ENCODE measurements around the gene GALNT3.

GALNT3 gene

GRCh38 chr2:165795011-165795410 lies 964 bp upstream of the GALNT3 start:
- DNase-seq = no peak

GRCh38 chr2:165794536-165794928 lies 485 bp upstream of the GALNT3 start:
- peak; percentile 25 for DNase-seq

- no peak for DNase-seq
Measured at GRCh38 chr2:165793161-165793778, 777 bp downstream of the GALNT3 start.

- DNase-seq = no peak
Measured at GRCh38 chr2:165792104-165792454, 2.0 kb downstream of the GALNT3 start.

- no peak for DNase-seq
Measured at GRCh38 chr2:165791421-165792103, 2.5 kb downstream of the GALNT3 start.

GRCh38 chr2:165790466-165790865 lies 3.6 kb downstream of the GALNT3 start:
- DNase-seq = no peak

- no peak for DNase-seq
Measured at GRCh38 chr2:165787334-165787733, 6.7 kb downstream of the GALNT3 start.

- no peak for DNase-seq
Measured at GRCh38 chr2:165779706-165780105, 14.3 kb downstream of the GALNT3 start.

- no peak for DNase-seq
Measured at GRCh38 chr2:165778653-165779451, 15.2 kb downstream of the GALNT3 start.

GRCh38 chr2:165778187-165778556 lies 15.9 kb downstream of the GALNT3 start:
- no peak for DNase-seq

- no peak for DNase-seq
Measured at GRCh38 chr2:165777522-165778186, 16.4 kb downstream of the GALNT3 start.

- no peak for DNase-seq
Measured at GRCh38 chr2:165776796-165777195, 17.3 kb downstream of the GALNT3 start.

GRCh38 chr2:165776013-165776412 lies 18.0 kb downstream of the GALNT3 start:
- no peak for DNase-seq

GRCh38 chr2:165773684-165774083 lies 20.4 kb downstream of the GALNT3 start:
- no peak for DNase-seq

GRCh38 chr2:165772183-165772582 lies 21.9 kb downstream of the GALNT3 start:
- DNase-seq = no peak

GRCh38 chr2:165766326-165766927 lies 27.6 kb downstream of the GALNT3 start:
- no peak for DNase-seq

- DNase-seq = no peak
Measured at GRCh38 chr2:165762723-165763122, 31.3 kb downstream of the GALNT3 start.

GRCh38 chr2:165757906-165758675 lies 36.0 kb downstream of the GALNT3 start:
- DNase-seq = no peak

GRCh38 chr2:165746501-165746900 lies 47.5 kb downstream of the GALNT3 start:
- DNase-seq = no peak

- DNase-seq = no peak
Measured at GRCh38 chr2:165745916-165746315, 48.1 kb downstream of the GALNT3 start.

GRCh38 chr2:165743442-165743841 lies 50.6 kb downstream of the GALNT3 start:
- no peak for DNase-seq

GRCh38 chr2:165725421-165725820 lies 68.6 kb downstream of the GALNT3 start:
- DNase-seq = no peak
